Activated naive CD4-positive, alpha-beta T cell treated with anti-CD3 and anti-CD28 coated beads, Interleukin-2, amount 50 U/mL, for 72 hours (primary cell): ENCODE results near the gene USH1C. TPM values are rescaled to one million over a fixed set of nuclear protein-coding genes. Genes with fewer than 3 reads are reported as not detected.

Experiments used
- ATAC-seq, 2 donors: fragments of 150-1000 bp; cut with Tn5 transposase; 2 replicates each; pipeline ENCODE4 v1.10.0; 2021; ENCODE audit warnings: mild to moderate bottlenecking in 2 of 2, moderate library complexity in 2 of 2
- DNase-seq, 2 donors: peaks; one replicate each; pipeline ENCODE4 v3.0.0; 2021 to 2022; ENCODE audit warnings: low spot score in 2 of 2
- H3K27ac Mint-ChIP-seq, 2 donors: one replicate each; pipeline ENCODE4 v1.8.0; 2022; ENCODE audit warnings: mild to moderate bottlenecking in 2 of 2, mixed read lengths in 2 of 2
- H3K36me3 Mint-ChIP-seq, 2 donors: one replicate each; pipeline ENCODE4 v1.8.0; 2022; ENCODE audit warnings: mixed read lengths in 2 of 2
- H3K9me3 Mint-ChIP-seq, 2 donors: one replicate each; pipeline ENCODE4 v1.8.0; 2022; ENCODE audit warnings: mixed read lengths in 2 of 2
- total RNA-seq, 2 donors: library from RNA; stranded (reverse); gene quantifications; one replicate each; pipeline ENCODE4 v1.2.3, GENCODE V29; 2022

USH1C gene
- total RNA-seq, 2 donors from 2014 or later, result not detected

- H3K27ac Mint-ChIP-seq, result no peak overlapping the region
- ATAC-seq, result no peak
- no peak for DNase-seq
- H3K9me3 Mint-ChIP-seq, result no peaks in the 10 kb centered on the region
- no peaks in the 10 kb centered on the region for H3K36me3 Mint-ChIP-seq
Observed at GRCh38 chr11:17452668-17453067, 91.5 kb downstream of the USH1C start.

DNA sequence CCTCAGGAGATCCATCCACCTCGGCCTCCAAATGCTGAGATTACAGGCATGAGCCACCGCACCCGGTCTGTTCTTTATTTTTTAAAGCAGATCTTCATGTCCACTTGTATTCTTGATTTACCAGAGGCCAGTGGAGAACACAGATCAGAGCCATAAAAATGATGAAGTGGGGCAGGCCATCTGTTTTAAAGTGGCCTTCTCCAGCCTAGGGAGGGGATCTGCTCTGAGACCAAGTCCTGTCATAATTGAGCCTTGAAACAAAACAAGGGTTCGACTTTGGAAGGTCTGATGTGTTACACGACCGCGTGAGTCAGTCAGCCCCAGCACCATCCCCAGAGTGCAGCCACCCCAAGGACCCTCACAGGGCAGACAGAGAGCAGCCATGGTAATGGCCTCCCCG, 95.1 kb downstream of the USH1C start:
- DNase-seq, result no peak
- no peak for ATAC-seq
- Mint-ChIP-seq H3K36me3 (no peaks in the 10 kb centered on the region), H3K27ac (no peak overlapping the region), H3K9me3 (no peaks in the 10 kb centered on the region)

DNA sequence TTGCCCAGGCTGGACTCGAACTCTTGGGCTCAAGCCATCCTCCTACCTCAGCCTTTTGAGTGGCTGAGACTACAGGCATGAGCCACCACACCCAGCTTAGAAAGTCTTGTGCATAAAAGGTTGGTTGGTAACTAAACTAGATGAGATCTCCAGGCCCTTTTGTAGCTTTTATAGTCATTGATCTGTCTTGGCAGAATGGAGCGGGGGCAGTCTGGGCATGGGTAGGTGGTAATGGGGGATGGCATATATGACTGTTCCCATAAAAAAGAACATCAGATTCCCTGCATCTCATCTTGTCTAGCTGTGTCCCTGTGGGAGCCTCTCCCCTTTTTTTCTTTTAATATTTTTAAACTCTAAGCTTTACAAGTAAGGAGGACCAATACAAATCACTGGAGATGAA, 97.7 kb downstream of the USH1C start:
- ATAC-seq (no peak), DNase-seq (no peak)
- no peaks in the 10 kb centered on the region for H3K36me3 Mint-ChIP-seq
- H3K9me3 Mint-ChIP-seq, result peaks cover 0 to under 1% of the 10 kb centered on the region in 2 donors
- no peak overlapping the region for H3K27ac Mint-ChIP-seq

GRCh38 chr11:17445240-17445795, 98.9 kb downstream of the USH1C start:
- Mint-ChIP-seq H3K36me3 (no peaks in the 10 kb centered on the region), H3K27ac (no peak overlapping the region), H3K9me3 (peaks cover 0 to 5% of the 10 kb centered on the region in 2 donors)
- DNase-seq (no peak), ATAC-seq (no peak)

DNA sequence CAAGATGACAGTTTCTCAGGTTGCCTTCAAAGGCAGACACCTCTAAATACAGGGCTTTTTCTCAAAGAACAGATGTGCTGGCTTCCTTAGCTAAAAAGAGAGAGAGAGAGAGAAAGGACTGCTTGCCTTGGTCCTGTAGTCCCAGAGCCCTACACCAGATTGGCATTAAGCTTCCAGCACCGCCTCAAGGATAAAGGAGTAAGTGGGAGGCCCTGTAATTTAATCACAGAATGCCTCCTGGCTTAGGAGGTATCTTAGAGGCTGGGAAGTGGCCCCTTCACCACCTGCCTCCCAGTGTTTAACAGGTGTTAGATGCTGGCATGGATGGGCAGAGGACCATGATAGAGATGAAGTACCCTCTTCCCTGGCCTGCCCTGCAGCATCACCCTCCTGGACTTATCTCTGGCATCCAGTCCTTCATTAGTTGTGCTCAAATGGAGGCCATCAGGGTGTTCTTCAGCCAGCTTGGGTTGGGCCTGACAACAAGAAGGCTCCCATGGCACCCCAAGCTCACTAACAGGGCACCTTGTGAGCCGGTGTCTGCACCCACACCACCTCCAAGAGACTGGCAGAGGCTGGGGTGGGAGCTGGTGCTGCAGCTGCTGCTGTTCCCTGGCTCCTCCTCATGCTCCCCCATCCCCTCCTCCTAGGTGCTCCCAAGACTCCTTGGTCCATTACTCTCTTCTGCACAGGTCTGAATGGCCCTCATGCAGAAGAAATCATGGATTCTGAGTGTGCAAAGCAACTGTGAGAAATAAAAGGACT, 100.1 kb downstream of the USH1C start:
- H3K27ac Mint-ChIP-seq, result no peak overlapping the region
- no peaks in the 10 kb centered on the region for H3K36me3 Mint-ChIP-seq
- H3K9me3 Mint-ChIP-seq, result peaks cover 0 to 5% of the 10 kb centered on the region in 2 donors
- DNase-seq (no peak), ATAC-seq (no peak)

Other genes with a start within 250 kb of the USH1C start
- 1 to 10 TPM in 1 of 2 donors, under 1 TPM in 1; 0.54 to 2.7 TPM for gene NCR3LG1, start 192.6 kb downstream of the USH1C start, total RNA-seq
- under 1 TPM in 1 of 2 donors, not detected in 1; 0.43 TPM for gene KCNJ11, start 155.8 kb downstream of the USH1C start, total RNA-seq
- not detected for gene ABCC8, start 67.6 kb downstream of the USH1C start, total RNA-seq
- gene OTOG, start 2.8 kb upstream of the USH1C start, total RNA-seq, result not detected
- not detected for gene MYOD1, start 175.2 kb upstream of the USH1C start, total RNA-seq
- not detected for gene KCNC1, start 190.4 kb upstream of the USH1C start, total RNA-seq